AG09319 (cell line): Measurements from ENCODE around the gene KCNK5.

ENCODE experiments used
- DNase-seq: peaks from one replicate; pipeline ENCODE4 v3.0.0-alpha.2; 2010; ENCODE audit warnings: low read depth; ENCODE audit errors: extremely low read depth
- TF ChIP-seq, protein P1 (sequence below): IDR thresholded peaks from 2 replicates; pipeline ENCODE4 v1.5.1; 2011; ENCODE audit warnings: low read depth, mild to moderate bottlenecking, inconsistent platforms, low read length, moderate library complexity

The KCNK5 gene

GRCh38 chr6:39268721-39269120, 39.4 kb upstream of the KCNK5 start:
- no peak for DNase-seq

GRCh38 chr6:39268171-39268570, 38.9 kb upstream of the KCNK5 start:
- no peak for DNase-seq
- TF ChIP-seq, protein P1, sequence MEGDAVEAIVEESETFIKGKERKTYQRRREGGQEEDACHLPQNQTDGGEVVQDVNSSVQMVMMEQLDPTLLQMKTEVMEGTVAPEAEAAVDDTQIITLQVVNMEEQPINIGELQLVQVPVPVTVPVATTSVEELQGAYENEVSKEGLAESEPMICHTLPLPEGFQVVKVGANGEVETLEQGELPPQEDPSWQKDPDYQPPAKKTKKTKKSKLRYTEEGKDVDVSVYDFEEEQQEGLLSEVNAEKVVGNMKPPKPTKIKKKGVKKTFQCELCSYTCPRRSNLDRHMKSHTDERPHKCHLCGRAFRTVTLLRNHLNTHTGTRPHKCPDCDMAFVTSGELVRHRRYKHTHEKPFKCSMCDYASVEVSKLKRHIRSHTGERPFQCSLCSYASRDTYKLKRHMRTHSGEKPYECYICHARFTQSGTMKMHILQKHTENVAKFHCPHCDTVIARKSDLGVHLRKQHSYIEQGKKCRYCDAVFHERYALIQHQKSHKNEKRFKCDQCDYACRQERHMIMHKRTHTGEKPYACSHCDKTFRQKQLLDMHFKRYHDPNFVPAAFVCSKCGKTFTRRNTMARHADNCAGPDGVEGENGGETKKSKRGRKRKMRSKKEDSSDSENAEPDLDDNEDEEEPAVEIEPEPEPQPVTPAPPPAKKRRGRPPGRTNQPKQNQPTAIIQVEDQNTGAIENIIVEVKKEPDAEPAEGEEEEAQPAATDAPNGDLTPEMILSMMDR = no peak

More at GRCh38 chr6:39268721-39269120, 39.4 kb upstream of the KCNK5 start:
- TF ChIP-seq, protein P1 = no peak

GRCh38 chr6:39266782-39267355, 37.6 kb upstream of the KCNK5 start:
- DNase-seq = no peak
- TF ChIP-seq, protein P1 = no peak

- TF ChIP-seq, protein P1 = no peak
- no peak for DNase-seq
These were observed 37.1 kb upstream of the KCNK5 start for GRCh38 chr6:39266375-39266774.

- no peak for DNase-seq
- TF ChIP-seq, protein P1 = no peak
These were observed 34.2 kb upstream of the KCNK5 start for GRCh38 chr6:39263303-39264037.

DNA sequence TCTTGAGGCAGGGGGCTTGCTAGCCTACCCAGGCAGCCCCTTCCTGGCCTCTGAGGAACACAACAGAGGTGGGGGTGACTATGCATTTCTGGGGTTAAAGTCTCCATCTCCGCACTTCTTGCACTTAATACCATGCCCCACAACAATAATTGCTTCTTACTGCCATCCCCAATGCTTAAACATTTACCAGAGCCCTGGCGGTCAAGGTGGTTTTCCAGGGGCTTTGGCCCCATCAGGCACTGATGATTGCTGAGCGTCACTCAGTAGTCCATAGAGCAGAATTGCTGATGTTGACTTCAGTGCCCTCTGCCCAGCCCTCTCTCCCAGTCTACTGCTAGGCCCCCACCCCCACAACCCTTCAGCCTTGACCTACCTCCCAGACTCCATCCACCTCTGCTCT, 32.5 kb upstream of the KCNK5 start:
- TF ChIP-seq, protein P1 = no peak
- DNase-seq = no peak

- no peak for DNase-seq
- TF ChIP-seq, protein P1 = no peak
These were observed 31.7 kb upstream of the KCNK5 start for GRCh38 chr6:39260953-39261352.
